GM19328 (cell line): ENCODE results near the gene UBN1.

Experiments
- ATAC-seq: cut with Tn5 transposase; IDR thresholded peaks from one replicate; pipeline ENCODE4 v1.9.1; 2021; ENCODE audit warnings: mild to moderate bottlenecking, moderate library complexity; ENCODE audit not compliant: unreplicated experiment

UBN1 gene

DNA sequence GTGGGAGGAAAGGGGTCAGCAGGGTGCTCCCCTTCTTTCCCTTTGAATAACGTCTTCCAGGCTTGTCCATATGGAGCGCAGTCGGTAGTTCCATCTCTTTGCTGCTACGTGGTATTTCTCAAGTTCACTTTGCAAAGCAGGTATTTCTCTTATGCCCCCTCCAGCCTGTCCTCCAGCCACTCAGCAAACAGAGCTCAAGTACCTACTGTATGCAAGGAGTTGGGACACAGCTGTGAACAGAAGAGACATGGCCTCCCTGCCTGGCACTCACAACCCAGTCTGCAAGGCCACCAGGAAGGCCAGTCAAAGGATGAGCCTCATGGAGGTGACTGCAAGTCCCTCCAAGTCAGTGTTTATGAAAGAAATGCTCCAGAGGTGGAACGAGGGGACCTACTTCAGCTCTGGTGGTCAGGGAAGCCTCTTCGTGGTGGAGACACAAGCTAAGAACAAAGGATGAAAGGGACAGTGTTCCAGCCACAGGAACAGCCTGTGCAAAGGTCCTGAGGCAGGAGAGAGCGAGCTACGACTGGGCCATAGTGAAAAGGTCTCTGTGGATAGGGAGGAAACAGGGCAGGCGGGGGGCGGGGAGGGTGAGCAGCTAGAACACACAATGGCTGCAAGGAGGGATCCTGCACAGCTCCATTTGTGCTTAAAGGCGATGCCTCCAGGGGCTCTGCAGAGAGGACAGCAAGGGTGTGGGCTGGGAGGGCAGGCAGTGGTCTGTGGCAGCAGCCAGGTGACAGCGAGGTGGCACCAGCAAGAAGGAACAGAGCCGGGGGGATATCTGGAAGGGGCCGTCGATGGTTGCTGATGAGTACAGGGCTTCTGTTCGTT lies 57.0 kb downstream of the UBN1 start:
- ATAC-seq = no peak

DNA sequence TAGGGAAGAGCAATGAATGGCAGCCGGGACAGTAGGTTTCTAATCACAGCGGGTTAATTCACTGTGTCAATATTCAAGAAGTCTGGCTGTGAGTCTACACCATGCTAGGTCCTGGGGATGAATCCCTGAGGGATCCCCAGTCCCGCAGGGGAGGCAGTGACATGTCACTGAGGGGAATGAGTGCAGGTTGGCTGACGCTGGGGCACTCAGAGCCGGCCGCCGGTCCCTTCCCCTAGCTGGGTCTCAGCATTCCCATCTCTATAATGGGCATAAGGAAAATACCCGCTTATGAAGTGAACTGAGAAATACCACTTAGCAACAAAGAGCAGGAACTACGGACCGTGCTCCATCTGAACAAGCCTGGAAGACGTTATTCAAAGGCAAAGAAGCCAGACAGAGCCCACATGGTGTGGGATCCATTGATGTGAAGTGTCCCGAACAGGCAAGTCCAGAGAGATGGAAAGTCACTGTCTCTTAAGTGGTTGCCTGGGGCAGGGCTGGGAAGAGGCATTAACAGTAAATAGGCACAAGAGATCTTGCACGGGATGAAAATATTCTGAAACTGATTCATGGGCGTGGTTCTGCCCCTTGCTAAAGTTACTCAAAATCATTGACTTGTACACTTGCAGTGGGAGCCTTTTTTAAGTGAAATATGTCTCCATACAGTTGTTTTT lies 57.8 kb downstream of the UBN1 start:
- no peak for ATAC-seq

DNA sequence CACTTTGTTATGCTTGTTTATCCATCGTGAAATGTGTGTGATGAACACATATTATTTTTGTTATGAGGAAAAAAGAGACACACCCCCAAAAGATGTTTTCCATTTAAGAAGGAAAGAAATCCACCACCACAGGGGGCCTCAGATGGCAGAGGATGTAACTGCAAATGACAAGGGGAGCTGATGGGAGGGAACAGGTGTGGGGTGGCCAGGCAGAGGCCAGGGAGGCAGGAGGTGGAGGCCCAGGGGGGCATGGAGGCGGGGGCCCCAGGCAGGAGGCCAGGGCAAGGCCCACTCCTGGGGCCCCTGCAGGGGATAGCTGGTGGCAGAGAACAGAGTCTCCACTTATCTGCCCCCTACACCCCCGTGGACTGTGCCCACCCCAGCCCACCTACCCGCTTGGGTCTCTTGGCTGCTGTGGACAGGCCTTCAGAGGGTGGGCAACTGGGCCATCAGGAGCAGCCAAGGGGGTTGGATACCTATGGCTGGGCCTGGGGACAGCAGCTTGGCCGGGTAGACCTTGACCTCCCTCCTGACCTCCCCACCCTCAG lies 61.6 kb downstream of the UBN1 start:
- no peak for ATAC-seq

DNA sequence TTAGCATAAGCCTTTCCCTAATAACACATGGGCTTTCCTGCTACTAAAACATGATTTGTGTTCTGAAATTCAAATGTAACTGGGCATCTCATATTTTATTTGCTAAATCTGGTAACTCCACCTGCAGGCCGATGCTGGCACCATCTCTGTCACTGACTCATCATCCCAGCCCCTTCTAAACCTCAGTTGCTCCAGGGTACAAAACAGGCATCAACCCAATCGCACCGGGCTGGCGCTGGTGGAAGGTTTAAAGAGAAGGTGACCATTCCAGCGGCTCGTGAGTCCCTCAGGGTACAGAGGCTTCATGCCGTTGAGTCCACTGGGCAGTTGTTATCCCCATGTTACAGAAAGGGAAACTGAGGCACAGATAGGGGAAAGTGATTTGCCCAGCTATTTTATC lies 62.5 kb downstream of the UBN1 start:
- no peak for ATAC-seq

GRCh38 chr16:4910828-4911227 lies 63.5 kb downstream of the UBN1 start:
- no peak for ATAC-seq

GRCh38 chr16:4911970-4912386 lies 64.7 kb downstream of the UBN1 start:
- ATAC-seq = no peak

GRCh38 chr16:4913130-4913773 lies 66.0 kb downstream of the UBN1 start:
- no peak for ATAC-seq

DNA sequence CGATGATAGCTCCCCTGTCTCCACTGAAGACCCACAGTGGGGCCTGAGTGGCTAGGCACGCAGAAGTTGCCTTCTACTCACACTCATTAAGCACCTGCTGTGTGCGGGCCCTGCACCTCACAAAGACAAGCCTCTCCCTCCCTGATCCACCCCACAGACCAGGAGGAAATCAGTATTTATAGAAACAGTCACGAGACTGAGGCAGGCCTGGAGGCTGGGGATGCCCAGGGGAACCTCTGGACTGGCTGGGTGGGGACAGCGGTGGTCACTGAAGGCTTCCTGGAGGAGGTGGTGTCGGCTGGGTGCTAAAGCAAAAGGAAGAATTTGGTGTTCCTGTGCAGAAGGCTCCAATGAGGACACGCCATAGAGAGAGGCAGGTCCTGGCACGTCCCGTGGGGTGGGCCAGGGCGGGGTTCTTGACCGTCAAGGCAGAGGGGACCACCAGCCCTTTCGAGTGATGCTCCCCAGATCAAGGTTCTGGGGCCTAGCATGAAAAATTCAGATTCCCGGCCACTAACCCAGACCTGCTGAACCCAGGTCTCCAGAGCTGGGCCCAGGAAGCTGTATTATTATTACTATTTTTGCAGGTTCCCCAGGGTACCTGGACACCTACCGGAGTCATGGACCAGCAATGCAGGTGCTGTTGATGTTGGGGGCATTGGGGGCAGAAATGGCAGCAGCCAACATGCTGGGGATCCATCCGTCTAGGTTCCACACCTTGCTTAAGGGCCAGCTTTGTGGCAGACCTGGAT lies 66.7 kb downstream of the UBN1 start:
- no peak for ATAC-seq

GRCh38 chr16:4914528-4915225 lies 67.4 kb downstream of the UBN1 start:
- no peak for ATAC-seq

DNA sequence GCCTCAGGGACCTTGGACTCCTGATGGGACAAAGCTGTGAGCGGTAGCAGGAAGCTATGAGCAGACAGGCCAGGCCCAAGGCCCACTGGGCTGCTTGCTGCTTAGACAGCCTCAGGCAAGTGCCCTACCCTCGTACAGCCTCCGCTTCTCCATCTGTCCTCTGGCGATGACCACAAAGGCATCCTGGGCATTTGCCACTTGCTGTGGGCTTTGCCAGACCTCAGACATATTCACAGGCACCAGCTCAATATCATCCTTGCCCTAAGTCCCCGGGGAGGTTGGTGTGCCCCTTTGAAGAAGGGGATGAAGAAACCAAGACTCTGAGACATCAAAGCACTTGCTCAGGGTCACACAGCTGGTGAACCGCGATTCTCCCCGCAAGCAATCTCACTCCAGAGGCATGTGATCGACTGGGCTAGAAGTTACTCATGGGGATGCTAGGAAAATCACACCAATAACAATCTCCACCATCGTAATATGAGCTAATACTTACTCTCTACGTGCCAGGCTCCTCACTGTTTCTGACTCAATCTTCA lies 68.0 kb downstream of the UBN1 start:
- no peak for ATAC-seq

DNA sequence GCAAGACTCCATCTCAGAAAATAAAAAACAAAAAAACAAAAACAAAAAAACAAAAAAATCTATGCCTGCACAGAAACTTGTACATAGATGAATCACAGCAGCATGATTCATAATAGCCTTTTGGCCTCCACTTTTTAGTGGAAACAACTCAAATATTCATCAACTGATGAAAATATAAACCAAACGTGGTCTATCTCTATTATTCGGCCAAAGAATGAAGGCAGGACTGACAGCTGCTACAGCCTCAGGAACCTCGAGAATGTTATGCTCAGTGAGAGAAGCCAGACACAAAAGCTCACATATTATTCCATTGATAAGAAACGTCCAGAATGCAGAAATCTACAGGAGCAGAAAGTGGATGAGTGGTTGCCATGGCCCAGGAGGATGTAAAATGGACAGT lies 69.8 kb downstream of the UBN1 start:
- no peak for ATAC-seq

GRCh38 chr16:4918781-4919251 lies 71.5 kb downstream of the UBN1 start:
- ATAC-seq = no peak

DNA sequence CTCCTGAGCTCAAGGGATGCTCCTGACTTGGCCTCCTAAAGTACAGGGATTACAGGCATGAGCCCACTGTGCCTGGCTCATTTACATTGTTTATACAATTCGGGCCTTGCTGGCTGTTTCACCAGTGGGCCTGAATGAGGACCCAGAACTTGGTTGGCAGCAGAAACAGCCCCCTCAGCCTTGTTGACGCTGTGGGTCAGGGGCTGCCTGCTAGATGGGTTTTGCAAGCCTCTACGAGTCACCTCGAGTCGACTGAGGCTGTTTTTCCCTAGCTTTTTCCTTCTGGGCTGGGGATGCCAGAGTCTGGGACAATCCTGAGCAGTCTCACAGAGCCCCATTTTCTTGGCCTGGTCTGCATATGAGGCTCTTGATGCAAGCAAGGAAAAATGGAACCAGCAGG lies 73.5 kb downstream of the UBN1 start:
- no peak for ATAC-seq

- no peak for ATAC-seq
Measured at GRCh38 chr16:4922721-4923342, 75.6 kb downstream of the UBN1 start.

DNA sequence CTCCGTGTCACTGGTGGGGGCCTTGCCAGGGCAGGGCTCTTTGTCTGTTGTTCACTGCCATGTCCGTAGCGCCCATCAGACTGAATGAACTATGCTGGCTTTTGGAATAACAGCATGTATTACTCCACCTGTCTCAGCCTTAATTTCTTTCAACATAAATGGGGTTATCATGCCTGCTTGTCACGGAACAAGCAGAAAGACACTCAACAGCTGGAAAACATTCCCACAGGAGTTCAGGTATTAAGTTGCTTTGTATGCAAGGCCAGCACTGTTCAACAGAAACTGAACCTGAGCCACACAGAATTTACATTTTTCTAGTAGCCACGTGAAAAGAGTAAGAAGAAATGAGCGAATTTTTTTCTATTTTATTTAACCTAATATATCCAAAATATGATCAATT lies 76.6 kb downstream of the UBN1 start:
- no peak for ATAC-seq

- no peak for ATAC-seq
Measured at GRCh38 chr16:4924593-4925292, 77.5 kb downstream of the UBN1 start.

DNA sequence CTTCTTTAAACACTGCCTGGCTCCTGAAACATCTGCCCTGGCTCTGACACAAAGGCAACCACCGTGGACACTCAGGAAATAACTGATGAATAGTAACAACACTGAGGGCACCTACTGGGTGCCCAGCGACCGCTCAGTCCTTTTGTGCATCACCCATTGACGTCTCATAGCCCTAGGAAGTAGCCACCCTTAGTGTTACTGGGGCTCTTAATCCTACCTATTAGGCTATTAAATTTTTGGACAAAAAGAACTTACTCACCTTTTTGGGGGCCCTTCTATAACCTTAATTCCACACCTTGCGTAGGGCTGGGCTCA lies 78.0 kb downstream of the UBN1 start:
- ATAC-seq = no peak

- no peak for ATAC-seq
Measured at GRCh38 chr16:4925791-4926190, 78.5 kb downstream of the UBN1 start.

DNA sequence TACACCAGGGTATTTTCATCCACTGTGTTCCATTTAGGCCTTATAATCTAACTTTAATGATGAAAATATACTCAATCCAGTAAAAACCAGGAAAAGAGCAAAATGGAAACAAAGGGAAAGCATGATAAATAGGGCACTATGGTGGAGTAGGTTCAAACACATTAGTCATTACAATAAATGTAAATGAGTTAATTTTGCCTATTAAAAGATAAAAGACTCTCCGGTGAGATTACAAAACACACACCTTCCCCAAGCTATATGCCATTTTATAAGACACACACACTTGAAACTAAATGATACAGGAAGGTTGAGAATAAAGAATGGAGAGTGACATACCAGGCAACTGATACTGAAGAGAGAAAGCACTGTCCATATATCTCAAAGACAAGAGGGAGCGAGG lies 79.6 kb downstream of the UBN1 start:
- no peak for ATAC-seq
